WERI-Rb-1 (cell line): Measurements from ENCODE around the gene BCAS3.
A peak's percentile ranks its signal among the peaks of the same experiment; 100 is the strongest.

Experiments
- DNase-seq: peaks from one replicate; pipeline ENCODE4 v3.0.0-alpha.2; 2020
- H3K27ac ChIP-seq: fragments of 250-450 bp; sonication (Bioruptor Pico); 2 replicates; pipeline ENCODE4 v1.5.1; 2020; ENCODE audit warnings: mild to moderate bottlenecking, moderate library complexity
- H3K27me3 ChIP-seq: fragments of 250-450 bp; sonication (Bioruptor Pico); 2 replicates; pipeline ENCODE4 v1.5.1; 2021; ENCODE audit warnings: mild to moderate bottlenecking, low read depth, moderate library complexity; ENCODE audit not compliant: insufficient read depth, severe bottlenecking
- H3K36me3 ChIP-seq: fragments of 250-450 bp; sonication (Bioruptor Pico); 2 replicates; pipeline ENCODE4 v1.5.1; 2020; ENCODE audit warnings: mild to moderate bottlenecking, moderate library complexity
- H3K4me3 ChIP-seq: 2 replicates; pipeline ENCODE4 v1.5.1; 2011; ENCODE audit warnings: low read depth, mild to moderate bottlenecking, control low read depth, low read length
- H3K9me3 ChIP-seq: fragments of 250-450 bp; sonication (Bioruptor Pico); 2 replicates; pipeline ENCODE4 v1.5.1; 2021; ENCODE audit warnings: mild to moderate bottlenecking, moderate library complexity; ENCODE audit not compliant: severe bottlenecking
- TF ChIP-seq, protein P1 (sequence below): IDR thresholded peaks from 2 replicates; pipeline ENCODE4 v1.5.1; 2011; ENCODE audit warnings: low read depth, mild to moderate bottlenecking, control low read depth, inconsistent platforms, low read length

BCAS3 gene

DNA sequence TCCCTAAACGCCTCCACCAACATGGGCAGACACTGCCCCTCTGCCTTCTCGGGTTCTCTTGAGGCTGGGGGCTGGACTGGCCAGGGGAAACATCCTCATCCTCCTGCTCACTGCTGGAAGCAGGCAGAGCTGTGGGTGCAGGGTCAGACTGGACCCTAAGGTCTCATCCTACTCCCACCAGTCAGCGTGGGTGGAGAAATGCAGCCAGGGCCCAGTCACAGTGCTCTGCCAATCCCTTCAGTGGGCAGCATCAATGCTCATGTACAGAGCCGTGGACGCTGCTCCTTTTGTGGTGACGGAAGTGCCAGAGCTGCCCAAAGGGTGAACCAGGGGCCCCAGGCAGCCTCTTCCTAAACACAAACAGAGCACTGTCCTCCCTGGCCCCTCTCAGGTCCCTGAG is 708.6 kb downstream of the BCAS3 start:
- Histone ChIP-seq H3K36me3 (no peaks in the 10 kb centered on the region), H3K4me3 (no peak overlapping the region), H3K9me3 (no peaks in the 10 kb centered on the region), H3K27me3 (no peaks in the 10 kb centered on the region), H3K27ac (peak overlapping the region; percentile 64)
- no peak for DNase-seq
- TF ChIP-seq, protein P1, sequence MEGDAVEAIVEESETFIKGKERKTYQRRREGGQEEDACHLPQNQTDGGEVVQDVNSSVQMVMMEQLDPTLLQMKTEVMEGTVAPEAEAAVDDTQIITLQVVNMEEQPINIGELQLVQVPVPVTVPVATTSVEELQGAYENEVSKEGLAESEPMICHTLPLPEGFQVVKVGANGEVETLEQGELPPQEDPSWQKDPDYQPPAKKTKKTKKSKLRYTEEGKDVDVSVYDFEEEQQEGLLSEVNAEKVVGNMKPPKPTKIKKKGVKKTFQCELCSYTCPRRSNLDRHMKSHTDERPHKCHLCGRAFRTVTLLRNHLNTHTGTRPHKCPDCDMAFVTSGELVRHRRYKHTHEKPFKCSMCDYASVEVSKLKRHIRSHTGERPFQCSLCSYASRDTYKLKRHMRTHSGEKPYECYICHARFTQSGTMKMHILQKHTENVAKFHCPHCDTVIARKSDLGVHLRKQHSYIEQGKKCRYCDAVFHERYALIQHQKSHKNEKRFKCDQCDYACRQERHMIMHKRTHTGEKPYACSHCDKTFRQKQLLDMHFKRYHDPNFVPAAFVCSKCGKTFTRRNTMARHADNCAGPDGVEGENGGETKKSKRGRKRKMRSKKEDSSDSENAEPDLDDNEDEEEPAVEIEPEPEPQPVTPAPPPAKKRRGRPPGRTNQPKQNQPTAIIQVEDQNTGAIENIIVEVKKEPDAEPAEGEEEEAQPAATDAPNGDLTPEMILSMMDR, result no peak

DNA sequence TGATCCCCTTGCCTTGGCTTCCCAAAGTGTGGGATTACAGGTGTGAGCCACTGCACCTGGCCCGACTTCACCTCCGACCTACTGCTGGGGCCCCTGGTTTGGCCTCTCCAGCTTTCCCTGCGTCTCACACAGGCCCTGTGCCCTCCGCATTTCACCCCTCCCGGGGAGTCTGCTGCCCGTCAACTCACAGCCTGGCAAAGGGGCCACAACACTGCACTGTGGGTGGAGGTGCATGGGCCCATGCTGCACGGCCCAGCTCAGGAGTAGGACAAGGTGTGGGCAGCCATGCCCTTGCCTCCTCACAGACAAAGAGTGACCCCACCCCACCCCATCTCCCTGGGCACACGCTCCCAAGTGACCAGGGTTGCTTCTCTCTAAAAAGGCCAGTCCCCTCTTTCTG is 709.4 kb downstream of the BCAS3 start:
- H3K27me3 ChIP-seq, result no peaks in the 10 kb centered on the region
- H3K4me3 ChIP-seq, result no peak overlapping the region
- H3K9me3 ChIP-seq, result no peaks in the 10 kb centered on the region
- no peak overlapping the region for H3K27ac ChIP-seq
- no peak for DNase-seq
- H3K36me3 ChIP-seq, result no peaks in the 10 kb centered on the region
- TF ChIP-seq, protein P1, result no peak

DNA sequence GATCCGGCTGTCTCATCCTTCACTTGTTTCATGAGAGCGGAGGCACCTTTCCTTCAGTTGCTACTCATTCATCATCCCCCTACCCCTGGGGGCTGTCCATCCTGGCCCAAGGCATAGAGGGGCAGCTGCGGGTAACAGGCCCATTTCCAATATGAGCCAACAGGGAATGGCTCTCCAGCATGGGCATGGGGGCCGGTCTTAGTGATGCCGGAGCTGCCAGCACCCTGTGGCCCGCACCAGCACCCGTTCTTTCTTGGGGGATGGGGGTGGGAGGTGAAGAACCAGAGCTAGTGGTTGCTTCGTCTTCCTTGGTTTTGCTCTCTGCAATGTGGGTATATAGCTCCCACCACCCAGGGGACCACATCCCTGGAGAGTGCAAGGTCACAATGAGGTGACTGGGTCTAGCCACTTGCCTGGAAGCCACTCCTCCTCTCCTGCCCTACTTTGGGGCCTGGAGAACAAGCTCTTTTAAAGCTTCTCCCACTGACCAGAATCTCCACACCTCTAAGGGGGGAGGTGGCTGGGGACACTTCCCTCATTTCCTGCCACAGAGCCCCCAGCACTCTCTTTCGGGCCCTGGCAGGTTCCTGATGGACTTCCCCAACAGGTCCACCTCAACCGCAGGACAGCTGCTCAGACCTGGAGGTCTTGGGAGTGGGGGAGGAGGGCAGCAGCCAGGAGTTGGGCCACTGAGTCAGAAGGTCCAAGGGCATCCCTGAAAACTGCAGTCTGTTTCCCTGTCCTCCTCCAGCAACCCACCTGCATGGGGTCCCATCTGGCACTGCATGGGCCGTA is 710.1 kb downstream of the BCAS3 start:
- Histone ChIP-seq H3K9me3 (no peaks in the 10 kb centered on the region), H3K36me3 (no peaks in the 10 kb centered on the region), H3K27ac (no peak overlapping the region), H3K27me3 (no peaks in the 10 kb centered on the region), H3K4me3 (no peak overlapping the region)
- TF ChIP-seq, protein P1, result no peak
- DNase-seq, result no peak

DNA sequence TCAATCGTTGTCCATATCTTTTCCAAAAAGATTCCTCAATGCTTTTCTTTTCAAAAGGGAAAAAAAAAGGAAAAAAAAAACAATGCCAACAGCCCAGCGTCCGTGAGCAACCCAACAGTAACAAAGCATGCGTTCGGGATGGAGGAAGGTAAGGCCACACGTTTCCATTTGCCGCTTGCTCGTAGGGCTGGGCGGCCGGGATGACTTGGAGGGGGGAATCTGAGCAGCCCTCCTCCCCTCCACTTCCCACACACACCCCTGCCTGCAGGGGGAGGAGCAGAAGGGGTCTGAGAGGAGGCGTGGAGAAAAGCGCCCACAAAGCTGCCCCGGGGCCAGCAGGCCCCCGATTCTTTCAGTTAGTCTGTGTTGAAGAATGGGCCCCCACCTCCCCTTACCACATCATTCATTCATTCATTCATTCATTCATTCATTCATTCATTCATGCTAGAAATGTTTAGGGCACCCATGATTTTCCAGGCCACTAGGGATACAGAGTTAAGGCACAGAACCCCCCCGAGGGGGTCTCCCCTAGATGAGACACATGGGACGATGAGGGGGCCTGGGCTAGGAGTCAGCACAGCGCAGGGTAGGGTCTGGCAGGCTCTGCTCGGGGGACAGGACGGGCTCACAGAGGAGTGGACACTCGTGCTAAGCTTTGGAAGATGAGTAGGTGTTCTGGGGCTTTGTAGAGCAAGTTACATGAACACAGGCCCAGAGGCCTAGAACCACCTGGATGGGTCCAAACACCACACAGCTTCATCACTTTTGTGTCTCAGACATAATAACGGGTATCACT is 711.1 kb downstream of the BCAS3 start:
- TF ChIP-seq, protein P1, result no peak
- Histone ChIP-seq H3K27ac (no peak overlapping the region), H3K9me3 (no peaks in the 10 kb centered on the region), H3K27me3 (no peaks in the 10 kb centered on the region), H3K36me3 (no peaks in the 10 kb centered on the region), H3K4me3 (no peak overlapping the region)
- DNase-seq, result no peak

DNA sequence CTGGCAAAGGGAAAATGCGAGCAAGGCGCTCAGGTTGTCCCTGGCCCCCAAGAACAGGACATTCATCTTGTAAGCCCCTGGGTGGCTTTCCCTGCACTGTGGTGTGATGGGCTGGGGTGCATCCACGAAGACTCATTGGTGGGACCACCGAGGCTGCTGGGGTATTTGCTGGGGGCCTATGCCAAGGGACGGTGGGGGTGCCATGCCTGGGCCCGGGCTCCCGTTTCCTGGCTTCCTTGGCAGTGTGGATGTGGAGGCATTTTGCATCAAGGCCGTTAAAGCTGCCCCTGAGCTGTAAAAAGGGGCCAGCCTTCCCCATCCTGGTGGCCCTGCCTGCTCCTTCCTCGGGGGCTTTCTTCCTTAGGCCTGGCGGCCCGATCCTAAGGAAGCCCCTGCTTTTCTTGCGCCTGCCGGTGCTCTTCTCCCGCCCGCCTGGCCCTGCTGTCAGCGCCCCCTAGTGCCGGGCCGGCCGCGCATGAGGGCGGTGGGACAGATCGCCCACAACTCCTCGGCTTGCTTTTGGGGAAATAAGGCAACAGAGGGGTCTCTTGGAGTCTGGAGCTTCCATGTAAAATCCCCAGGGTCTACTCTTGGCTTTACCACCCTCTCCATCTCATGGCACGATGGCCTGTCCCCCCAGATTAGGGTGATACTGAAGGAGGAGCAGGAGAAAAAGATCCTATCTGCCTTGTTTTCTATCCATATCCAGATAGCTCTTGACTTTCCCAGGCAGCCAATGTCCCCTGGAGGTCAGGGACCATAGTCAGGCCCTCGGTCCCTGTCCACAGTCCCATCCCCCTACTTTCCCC is 712.2 kb downstream of the BCAS3 start:
- Histone ChIP-seq H3K27ac (peak overlapping the region; percentile 41), H3K36me3 (no peaks in the 10 kb centered on the region), H3K9me3 (no peaks in the 10 kb centered on the region), H3K27me3 (no peaks in the 10 kb centered on the region), H3K4me3 (no peak overlapping the region)
- TF ChIP-seq, protein P1, result peak; percentile 92
- peak; percentile 72 for DNase-seq
